Mesodermal cell (in vitro differentiated cells): ENCODE results near the gene DISP3.

Source experiments
- H3K27ac ChIP-seq: 2 replicates; pipeline ENCODE4 v1.7.0; 2013; ENCODE audit warnings: mild to moderate bottlenecking, low read depth, low read length, moderate library complexity; ENCODE audit not compliant: severe bottlenecking
- H3K36me3 ChIP-seq: 2 replicates; pipeline ENCODE4 v1.7.1; 2013; ENCODE audit warnings: mild to moderate bottlenecking, low read length, moderate library complexity; ENCODE audit not compliant: control insufficient read depth, insufficient read depth
- H3K4me1 ChIP-seq: one replicate; pipeline ENCODE4 v1.7.1; 2013; ENCODE audit warnings: mild to moderate bottlenecking, low read length; ENCODE audit not compliant: insufficient read depth, control insufficient read depth, poor library complexity, severe bottlenecking
- H3K4me3 ChIP-seq: 2 replicates; pipeline ENCODE4 v1.7.0; 2013; ENCODE audit warnings: low read length, control low read depth, mild to moderate bottlenecking; ENCODE audit not compliant: insufficient read depth, poor library complexity, severe bottlenecking; ENCODE audit errors: extremely low read depth
- H3K9me3 ChIP-seq: 2 replicates; pipeline ENCODE4 v1.7.1; 2013; ENCODE audit warnings: mild to moderate bottlenecking, low read length, moderate library complexity; ENCODE audit not compliant: control insufficient read depth
- WGBS, 2 experiments: methylation state at CpG; one replicate each; pipeline ENCODE4 v1.1.5; 2013; ENCODE audit warnings: missing lambda C conversion rate in 2 of 2; ENCODE audit not compliant: insufficient coverage in 2 of 2; 5-methylcytosine and 5-hydroxymethylcytosine counted together

DISP3 gene

GRCh38 chr1:11581445-11581991 lies 102.6 kb downstream of the DISP3 start:
- Histone ChIP-seq H3K4me1 (no peaks in the 10 kb centered on the region), H3K4me3 (no peak overlapping the region)
- WGBS, 2 experiments = 76 to 78% methylated on average over 5 of the region's 8 CpGs

GRCh38 chr1:11585389-11585788 lies 106.4 kb downstream of the DISP3 start:
- 92% methylated on average over 6 to 10 of the region's 11 CpGs for WGBS, 2 experiments
- no peak overlapping the region for H3K27ac ChIP-seq
- H3K9me3 ChIP-seq = no peaks in the 10 kb centered on the region
- H3K4me3 ChIP-seq = no peak overlapping the region
- no peaks in the 10 kb centered on the region for H3K36me3 ChIP-seq
- no peaks in the 10 kb centered on the region for H3K4me1 ChIP-seq

More at GRCh38 chr1:11581445-11581991, 102.6 kb downstream of the DISP3 start:
- no peak overlapping the region for H3K27ac ChIP-seq
- no peaks in the 10 kb centered on the region for H3K36me3 ChIP-seq
- no peaks in the 10 kb centered on the region for H3K9me3 ChIP-seq
